Dendritic cell treated with granulocyte-macrophage colony-stimulating factor and Interleukin-4, amounts not matched to agents 40 ng/mL and 50 ng/mL, for 4 days (primary cell): ENCODE results near the gene KIAA0825.
A peak's percentile ranks its signal among the peaks of the same experiment; 100 is the strongest.

Experiments used
- H3K27ac Mint-ChIP-seq: one replicate; pipeline ENCODE4 v1.8.0; 2022; ENCODE audit warnings: mild to moderate bottlenecking, mixed read lengths
- H3K27me3 Mint-ChIP-seq: one replicate; pipeline ENCODE4 v1.8.0; 2022; ENCODE audit warnings: mild to moderate bottlenecking, mixed read lengths
- H3K36me3 Mint-ChIP-seq: one replicate; pipeline ENCODE4 v1.8.0; 2022; ENCODE audit warnings: low read depth, mixed read lengths
- H3K4me1 Mint-ChIP-seq: one replicate; pipeline ENCODE4 v1.8.0; 2022; ENCODE audit warnings: low read depth, mixed read lengths
- H3K4me3 Mint-ChIP-seq: one replicate; pipeline ENCODE4 v1.8.0; 2022; ENCODE audit warnings: mild to moderate bottlenecking, moderate library complexity, mixed read lengths
- H3K9me3 Mint-ChIP-seq: one replicate; pipeline ENCODE4 v1.8.0; 2022; ENCODE audit warnings: mixed read lengths
- intact Hi-C: fragments of 100-400 bp; cut with micrococcal nuclease; formaldehyde crosslinking; loops from one replicate; pipeline ENCODE4 v1.15.0; 2022

KIAA0825 gene

DNA sequence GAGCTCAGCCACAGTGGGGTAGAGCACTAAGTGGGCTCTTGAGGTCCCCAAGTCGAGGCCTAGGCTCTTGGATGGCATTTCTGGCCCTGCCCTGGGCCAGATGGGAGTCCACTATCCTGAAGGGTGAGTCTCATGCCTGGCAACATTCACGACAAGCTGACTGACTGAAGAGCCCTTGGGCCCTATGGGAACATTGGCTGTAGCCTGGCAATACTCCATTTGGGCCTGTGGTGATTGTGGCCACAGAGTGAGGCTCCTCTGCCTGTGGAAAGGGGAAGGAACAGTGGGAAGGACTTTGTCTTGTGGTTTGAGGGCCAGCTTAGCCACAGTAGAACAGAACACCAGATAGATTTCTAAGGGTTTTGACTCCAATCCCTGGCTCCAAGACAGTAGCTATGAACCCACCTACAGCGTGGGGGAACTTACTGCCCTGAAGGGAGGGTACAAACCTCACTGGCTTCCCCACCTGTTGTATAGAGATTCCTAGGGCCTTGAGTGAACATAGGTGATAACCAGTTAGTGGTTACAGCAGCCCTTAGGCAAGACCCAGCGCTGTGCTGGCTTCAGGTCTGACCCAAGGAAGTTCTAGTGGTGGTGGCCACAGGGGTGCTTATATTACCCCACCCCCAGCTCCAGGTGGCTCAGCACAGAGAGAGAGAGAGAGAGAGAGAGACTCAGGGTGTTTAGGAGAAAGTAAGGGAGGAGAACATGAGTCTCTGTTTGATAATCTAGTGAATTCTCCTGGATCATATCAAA, 72.4 kb downstream of the KIAA0825 start:
- H3K27ac Mint-ChIP-seq: peak overlapping the region; percentile 23
- peaks cover 4% of the 10 kb centered on the region for H3K9me3 Mint-ChIP-seq

DNA sequence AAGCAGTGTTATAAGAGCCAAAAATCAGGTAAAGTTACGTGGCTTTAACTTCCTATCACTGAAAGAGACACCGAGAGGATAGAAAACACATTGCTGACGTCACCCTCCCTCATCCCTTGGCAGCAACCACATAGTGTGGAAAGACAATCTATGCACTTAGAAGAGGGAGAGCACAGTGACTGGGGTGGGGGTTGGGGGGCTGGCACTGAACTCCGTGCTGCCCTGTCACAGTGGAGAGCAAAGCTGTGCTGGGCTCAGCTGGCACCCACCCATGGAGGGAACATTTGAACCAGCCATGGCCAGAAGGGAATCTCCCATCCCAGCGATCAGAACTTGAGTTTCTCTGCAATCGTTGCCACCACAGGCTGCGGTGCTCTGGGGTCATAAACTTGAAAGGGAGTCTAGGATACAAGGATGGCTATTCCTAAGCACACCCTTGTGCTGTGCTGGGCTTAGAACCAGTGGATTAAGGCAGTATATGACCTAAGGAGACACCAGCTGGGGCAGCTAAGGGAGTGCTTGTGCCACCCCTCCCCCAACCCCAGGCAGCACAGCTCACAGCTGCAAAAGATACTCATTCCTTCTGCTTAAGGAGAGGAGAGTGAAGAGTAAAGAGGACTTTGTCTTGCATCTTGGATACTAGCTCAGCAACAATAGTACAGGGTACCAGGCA, 73.4 kb downstream of the KIAA0825 start:
- Mint-ChIP-seq H3K36me3 (peaks cover 4% of the 10 kb centered on the region), H3K4me3 (no peak overlapping the region), H3K27me3 (peaks cover 2% of the 10 kb centered on the region), H3K27ac (peak overlapping the region; percentile 61), H3K9me3 (peaks cover 14% of the 10 kb centered on the region), H3K4me1 (peaks cover 35% of the 10 kb centered on the region)
- intact Hi-C loops: no loop called here

More for the DNA sequence above, 72.4 kb downstream of the KIAA0825 start:
- peaks cover 2% of the 10 kb centered on the region for H3K27me3 Mint-ChIP-seq
- no peaks in the 10 kb centered on the region for H3K36me3 Mint-ChIP-seq
- peaks cover 35% of the 10 kb centered on the region for H3K4me1 Mint-ChIP-seq
- no peak overlapping the region for H3K4me3 Mint-ChIP-seq
- intact Hi-C loops: no loop called here

DNA sequence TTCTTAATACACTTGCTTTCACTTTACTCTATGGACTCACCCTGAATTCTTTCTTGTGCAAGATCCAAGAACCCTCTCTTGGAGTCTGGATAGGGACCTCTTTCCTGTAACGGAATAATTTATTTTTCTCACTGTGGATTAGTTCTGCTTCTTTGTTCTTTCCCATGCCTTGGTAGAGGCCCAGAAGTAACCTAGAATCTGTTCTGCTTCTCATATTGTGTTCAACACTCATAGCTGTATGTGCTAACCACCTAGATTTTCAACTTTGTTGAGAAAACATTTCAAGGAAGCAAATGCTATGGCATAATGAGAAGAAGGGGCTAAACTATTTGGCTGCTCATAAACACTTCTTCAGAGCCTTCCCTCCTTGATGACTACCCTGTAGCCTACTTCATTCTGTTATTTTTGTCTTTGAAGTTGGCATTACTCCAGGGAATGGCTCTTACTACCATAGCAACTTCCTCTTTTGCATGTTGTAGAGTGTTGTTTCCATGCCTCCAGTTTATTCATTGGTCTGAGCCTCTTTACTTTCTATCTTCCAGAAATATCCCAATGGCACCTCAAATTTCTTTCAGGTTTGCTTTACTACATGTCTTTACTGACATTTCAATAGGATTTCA, 74.3 kb downstream of the KIAA0825 start:
- Mint-ChIP-seq H3K4me3 (no peak overlapping the region), H3K36me3 (peaks cover 5% of the 10 kb centered on the region), H3K27me3 (peaks cover 2% of the 10 kb centered on the region), H3K27ac (peak overlapping the region; percentile 61), H3K4me1 (peaks cover 35% of the 10 kb centered on the region), H3K9me3 (peaks cover 21% of the 10 kb centered on the region)
- intact Hi-C loops: no loop called here

DNA sequence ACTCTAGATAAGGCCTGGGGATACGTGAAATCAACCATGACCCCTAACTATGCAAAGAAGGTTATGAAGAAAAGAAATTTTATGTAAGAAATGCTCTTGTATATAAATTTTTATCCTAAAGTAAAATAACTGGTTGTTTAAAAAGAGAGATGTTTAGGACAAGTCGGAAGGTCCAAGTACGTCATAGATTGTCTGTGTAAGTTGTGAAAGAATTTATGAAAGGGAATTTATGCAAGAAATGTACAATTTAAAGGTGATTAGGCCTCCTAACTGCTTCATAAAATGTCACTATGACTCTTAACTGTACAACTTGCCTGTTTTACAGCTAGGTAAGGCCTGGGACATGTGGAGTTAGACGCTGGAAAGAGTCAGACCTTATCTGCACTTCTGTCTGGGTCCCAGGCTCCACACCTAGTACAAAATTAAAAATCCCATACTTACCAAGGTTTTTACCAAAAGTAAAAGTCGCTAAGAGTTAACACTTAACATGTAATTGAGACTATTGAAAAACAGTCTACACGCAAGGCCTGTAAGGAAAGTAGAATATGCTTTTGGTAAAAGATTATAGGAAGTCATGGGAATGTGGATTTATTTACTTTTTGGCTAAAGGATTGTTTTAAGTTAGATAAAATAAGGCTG, 77.4 kb downstream of the KIAA0825 start:
- Mint-ChIP-seq H3K36me3 (peaks cover 5% of the 10 kb centered on the region), H3K4me3 (no peak overlapping the region), H3K27ac (no peak overlapping the region), H3K4me1 (peaks cover 26% of the 10 kb centered on the region), H3K9me3 (peaks cover 30% of the 10 kb centered on the region), H3K27me3 (no peaks in the 10 kb centered on the region)
- intact Hi-C loops: no loop called here

DNA sequence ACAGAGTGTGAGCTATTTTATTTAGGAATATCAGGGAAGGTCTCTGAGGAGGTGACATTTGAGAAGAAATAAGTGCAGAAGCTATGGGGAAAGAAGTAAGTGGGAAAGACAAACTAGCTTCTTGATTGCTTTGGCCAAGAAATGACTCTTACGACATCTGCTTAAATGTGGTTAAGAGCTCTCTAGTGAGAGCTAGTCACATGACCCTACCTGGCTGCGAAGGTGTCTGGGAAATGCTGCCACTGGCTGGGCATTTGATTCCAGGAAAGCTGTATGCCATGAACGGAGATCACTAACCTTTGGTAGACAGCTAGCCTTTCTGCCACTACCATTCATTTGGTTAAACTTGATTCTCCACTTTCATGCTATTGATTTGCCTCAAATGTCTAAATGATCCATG, 80.1 kb downstream of the KIAA0825 start:
- Mint-ChIP-seq H3K4me3 (no peak overlapping the region), H3K4me1 (no peaks in the 10 kb centered on the region), H3K27ac (no peak overlapping the region), H3K9me3 (peaks cover 30% of the 10 kb centered on the region), H3K27me3 (no peaks in the 10 kb centered on the region), H3K36me3 (peaks cover 5% of the 10 kb centered on the region)
- intact Hi-C loops: no loop called here

DNA sequence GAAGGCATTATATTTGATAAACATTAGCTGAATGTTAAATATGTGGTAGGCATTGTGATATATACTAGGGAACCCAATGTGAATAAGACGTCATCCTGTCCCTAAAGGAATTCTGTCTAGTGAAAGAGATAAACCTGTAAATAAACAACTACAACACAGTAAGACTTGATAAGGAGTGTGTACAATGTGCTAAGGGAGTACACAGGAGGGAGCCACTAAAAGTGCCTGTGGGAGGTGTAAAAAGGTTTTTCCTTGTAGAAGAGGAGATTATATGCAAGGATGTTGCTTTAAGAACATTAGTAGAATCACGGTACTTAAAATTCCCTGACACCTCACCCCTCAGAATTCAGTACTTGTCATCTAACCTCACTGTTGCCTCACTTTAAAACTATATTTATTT, 91.7 kb downstream of the KIAA0825 start:
- H3K9me3 Mint-ChIP-seq: no peaks in the 10 kb centered on the region

DNA sequence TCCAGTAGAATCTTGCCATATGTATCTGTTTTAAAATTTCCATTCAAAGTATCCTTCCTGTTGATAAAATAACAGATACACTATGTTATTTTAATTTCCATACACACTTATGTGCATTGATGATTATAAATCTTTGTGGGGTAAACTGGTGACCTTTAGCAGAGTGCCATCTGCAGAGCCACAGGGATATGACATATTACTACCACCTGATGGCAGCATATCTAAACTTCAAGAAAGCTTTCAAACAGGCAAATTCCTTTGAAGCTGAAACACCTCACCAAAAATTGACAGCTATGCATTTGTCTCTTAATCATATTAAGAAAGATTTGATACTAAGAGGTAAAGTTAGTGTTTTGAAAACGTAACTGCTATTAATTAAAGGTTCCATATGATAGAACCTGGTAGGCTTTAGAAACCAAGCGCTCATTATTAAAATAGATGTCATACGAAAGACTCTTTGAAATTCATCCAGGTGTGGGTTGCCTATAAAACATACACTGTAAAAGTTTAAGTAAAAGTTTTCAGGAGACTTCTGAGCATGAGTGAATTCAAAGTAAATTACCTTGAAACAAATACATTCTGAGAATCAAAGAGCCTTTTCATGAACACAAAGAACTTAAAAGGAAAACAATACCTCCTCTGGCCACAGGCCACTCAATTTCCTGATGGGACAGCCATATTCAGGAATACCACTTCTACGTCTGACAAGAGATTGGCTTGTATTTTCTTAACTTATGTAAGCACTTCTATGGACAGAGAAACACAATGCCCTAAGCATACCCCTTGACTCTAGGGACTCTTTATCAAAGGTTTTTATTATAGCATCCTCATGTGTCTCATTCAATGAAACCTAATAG, 93.3 kb downstream of the KIAA0825 start:
- Mint-ChIP-seq H3K27me3 (no peaks in the 10 kb centered on the region), H3K4me1 (no peaks in the 10 kb centered on the region), H3K36me3 (no peaks in the 10 kb centered on the region), H3K27ac (no peak overlapping the region), H3K4me3 (no peak overlapping the region), H3K9me3 (no peaks in the 10 kb centered on the region)
- intact Hi-C loops: loop anchor here (2.0 kb wide), 2 partner anchors 168 to 214 kb away; no protein-coding TSS in a partner anchor

More for the DNA sequence above, 91.7 kb downstream of the KIAA0825 start:
- no peak overlapping the region for H3K27ac Mint-ChIP-seq
- intact Hi-C loops: no loop called here
- no peaks in the 10 kb centered on the region for H3K4me1 Mint-ChIP-seq
- H3K4me3 Mint-ChIP-seq: no peak overlapping the region
- H3K27me3 Mint-ChIP-seq: no peaks in the 10 kb centered on the region
- no peaks in the 10 kb centered on the region for H3K36me3 Mint-ChIP-seq

DNA sequence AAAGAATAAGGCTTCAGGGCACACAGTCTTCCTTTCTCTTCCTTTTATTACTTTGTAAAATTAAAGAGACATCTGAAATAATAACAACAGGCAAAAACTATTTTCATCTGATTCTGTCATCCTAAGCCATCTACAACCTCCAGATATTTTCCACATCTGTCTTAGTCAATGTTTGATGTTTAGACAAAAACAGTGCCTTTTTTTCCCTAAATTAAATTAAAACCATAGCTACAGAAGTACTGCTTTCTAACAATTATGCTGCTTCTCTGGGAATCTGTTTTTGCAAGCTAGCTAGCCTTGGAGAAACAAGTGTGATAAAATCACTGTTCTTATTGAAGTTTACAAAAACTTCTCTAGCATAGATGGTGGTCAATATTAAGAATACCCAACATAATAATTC, 95.4 kb downstream of the KIAA0825 start:
- no peaks in the 10 kb centered on the region for H3K27me3 Mint-ChIP-seq
- H3K9me3 Mint-ChIP-seq: no peaks in the 10 kb centered on the region
- H3K36me3 Mint-ChIP-seq: no peaks in the 10 kb centered on the region
- no peak overlapping the region for H3K27ac Mint-ChIP-seq
- intact Hi-C loops: no loop called here
- no peak overlapping the region for H3K4me3 Mint-ChIP-seq
- H3K4me1 Mint-ChIP-seq: no peaks in the 10 kb centered on the region

DNA sequence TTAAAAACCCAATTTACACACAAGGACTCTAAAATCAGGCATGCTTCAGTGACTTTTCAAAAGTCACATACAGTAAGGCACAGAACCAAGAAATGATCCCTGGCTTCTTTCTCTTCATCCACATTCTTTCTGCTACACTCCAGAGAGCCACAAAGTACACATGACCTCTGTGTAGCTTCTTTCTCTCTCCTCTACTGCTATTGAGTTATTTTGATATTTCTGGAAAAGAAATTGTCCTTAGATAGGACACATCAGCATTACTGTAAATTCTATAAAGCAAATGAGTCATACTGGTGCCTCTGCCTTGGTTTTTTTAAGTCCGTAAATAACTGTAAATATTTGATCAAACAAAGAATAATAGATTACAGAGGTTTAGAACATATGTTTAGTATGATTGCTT, 96.3 kb downstream of the KIAA0825 start:
- H3K4me1 Mint-ChIP-seq: no peaks in the 10 kb centered on the region
- H3K4me3 Mint-ChIP-seq: no peak overlapping the region
- H3K27me3 Mint-ChIP-seq: no peaks in the 10 kb centered on the region
- no peaks in the 10 kb centered on the region for H3K36me3 Mint-ChIP-seq
- no peaks in the 10 kb centered on the region for H3K9me3 Mint-ChIP-seq
- intact Hi-C loops: no loop called here
- H3K27ac Mint-ChIP-seq: no peak overlapping the region

DNA sequence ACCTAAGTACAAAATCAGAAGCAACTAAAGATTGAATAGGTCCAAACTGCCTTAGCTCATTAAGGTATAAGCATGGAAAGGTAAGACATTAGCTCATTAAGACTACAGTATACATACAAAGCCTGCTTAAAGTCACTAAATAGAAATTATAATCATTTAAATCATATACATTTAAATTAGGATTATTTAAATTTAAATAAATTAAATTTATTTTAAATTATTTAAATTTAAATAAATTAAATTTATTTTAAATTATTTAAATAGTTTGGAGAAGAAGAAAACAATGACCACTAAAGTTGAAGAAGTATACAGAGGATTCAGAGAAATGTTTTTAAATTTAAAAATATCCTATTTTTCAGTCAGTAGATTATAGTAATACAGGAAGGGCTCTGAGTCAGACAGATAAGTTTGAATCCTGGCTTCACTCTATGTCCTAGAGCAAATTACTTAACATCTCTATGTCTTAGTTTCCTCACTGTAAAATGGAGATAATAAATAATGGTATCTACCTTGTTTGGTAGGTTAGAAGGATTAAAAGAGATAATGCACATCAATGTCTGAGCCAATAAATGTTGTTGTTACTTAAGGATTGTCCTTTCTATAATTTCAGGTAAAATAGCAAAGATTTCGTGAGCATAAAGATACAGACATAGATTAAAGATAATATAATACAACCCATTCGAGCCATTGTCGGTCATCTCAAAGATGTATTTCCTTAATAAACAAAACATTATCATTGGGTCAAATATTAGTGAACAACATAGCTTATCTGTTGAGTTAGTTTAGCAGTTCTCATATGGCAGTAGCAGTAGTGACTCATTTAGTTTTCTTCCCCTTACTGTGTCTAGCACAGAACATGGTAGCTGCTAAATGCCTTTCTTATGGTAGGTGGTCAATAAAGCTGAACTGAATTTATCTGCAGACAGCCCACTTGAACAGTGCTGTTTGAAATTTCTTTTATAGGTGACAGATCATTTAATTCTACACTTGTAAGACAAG, 100.6 kb downstream of the KIAA0825 start:
- intact Hi-C loops: no loop called here
- Mint-ChIP-seq H3K27ac (no peak overlapping the region), H3K9me3 (no peaks in the 10 kb centered on the region), H3K4me1 (no peaks in the 10 kb centered on the region), H3K4me3 (no peak overlapping the region), H3K27me3 (no peaks in the 10 kb centered on the region), H3K36me3 (no peaks in the 10 kb centered on the region)

DNA sequence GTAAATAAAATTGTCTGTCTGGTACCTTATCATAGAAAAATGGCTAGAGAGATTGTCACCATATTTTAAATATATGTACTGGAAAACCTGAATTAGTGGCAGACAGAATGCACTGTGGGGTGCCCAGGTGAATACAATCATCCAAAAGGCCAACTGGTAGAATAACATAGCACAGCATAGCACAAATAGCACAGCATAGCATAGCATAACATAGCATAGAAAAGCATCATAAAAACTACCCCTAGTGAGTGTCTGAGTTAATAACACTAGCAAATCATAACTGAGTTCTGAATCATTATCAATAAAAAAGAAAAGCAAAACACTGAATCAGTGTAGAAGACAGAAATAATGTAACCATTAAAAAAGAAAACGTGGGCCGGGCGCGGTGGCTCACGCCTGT, 102.3 kb downstream of the KIAA0825 start:
- no peak overlapping the region for H3K4me3 Mint-ChIP-seq
- no peaks in the 10 kb centered on the region for H3K36me3 Mint-ChIP-seq
- H3K4me1 Mint-ChIP-seq: no peaks in the 10 kb centered on the region
- no peak overlapping the region for H3K27ac Mint-ChIP-seq
- H3K9me3 Mint-ChIP-seq: no peaks in the 10 kb centered on the region
- intact Hi-C loops: no loop called here
- no peaks in the 10 kb centered on the region for H3K27me3 Mint-ChIP-seq

DNA sequence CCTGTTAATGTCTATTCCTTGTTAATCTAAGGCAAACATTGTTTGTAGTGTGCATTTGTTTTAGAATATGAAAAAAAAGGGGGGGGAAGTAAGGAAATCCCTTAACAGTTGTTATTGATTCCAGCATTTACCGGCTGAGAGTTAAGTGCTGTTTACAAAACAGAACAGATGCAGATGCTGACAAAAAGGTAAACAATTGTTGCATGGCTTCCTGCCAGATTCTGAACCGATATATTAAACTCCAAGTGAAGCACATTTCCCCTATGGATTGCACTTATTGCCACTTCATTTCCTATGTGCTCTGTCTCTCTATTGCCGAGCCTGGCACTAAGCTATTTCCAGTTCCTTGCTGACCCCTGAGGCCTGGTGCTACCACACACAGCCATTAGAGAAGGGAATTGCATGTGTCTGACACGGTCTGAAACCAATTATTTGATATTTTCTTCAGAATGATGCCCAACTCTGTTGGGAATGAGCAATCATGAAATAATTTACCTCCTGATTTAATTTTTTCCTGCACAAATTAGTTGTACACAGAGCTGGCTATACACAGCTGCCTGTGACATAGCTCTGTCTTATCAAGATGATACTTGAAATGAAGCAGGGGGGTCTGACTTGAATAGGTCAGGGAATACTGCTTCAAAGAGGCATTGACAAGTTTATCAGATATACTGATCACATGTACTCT, 109.8 kb downstream of the KIAA0825 start:
- intact Hi-C loops: no loop called here
- H3K36me3 Mint-ChIP-seq: no peaks in the 10 kb centered on the region
- H3K9me3 Mint-ChIP-seq: no peaks in the 10 kb centered on the region
- H3K27ac Mint-ChIP-seq: no peak overlapping the region
- no peaks in the 10 kb centered on the region for H3K27me3 Mint-ChIP-seq
- no peaks in the 10 kb centered on the region for H3K4me1 Mint-ChIP-seq
- H3K4me3 Mint-ChIP-seq: no peak overlapping the region
